ENCODE results near the gene PITPNM3.

DNA sequence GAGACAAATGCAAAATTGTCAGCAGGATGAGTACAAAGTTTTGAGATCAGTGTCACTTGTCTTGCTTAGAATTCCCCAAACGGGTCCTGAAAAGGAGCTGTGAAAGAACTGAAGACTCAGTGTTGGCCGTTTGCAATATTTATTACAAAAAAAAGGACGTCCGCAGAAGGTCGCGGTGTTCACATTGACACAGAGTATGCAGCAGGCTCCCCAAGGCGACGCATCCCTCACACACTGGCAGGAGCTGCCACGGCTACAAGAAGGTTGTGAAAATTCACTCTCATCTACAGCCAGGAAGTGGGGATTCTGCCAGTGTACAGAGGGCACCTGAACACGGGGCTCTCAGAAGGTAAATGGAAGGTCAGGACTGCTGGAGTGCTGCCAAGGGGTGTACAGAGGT, 147.6 kb downstream of the PITPNM3 start:
- TF ChIP-seq CTCF (IDR thresholded peaks at IDR 0.05), result no peak
- no peak for TF ChIP-seq POLR2AphosphoS5 (IDR thresholded peaks at IDR 0.05; ENCODE audit: low read depth, low read length)
